ENCODE results near the gene DCAF16. TPM values are rescaled to one million over a fixed set of nuclear protein-coding genes. Genes with fewer than 3 reads are reported as not detected.

DCAF16 gene
- total RNA-seq, 4 donors from 2014 or later, result 31.5 to 45.1 (median 33.9) TPM

DNA sequence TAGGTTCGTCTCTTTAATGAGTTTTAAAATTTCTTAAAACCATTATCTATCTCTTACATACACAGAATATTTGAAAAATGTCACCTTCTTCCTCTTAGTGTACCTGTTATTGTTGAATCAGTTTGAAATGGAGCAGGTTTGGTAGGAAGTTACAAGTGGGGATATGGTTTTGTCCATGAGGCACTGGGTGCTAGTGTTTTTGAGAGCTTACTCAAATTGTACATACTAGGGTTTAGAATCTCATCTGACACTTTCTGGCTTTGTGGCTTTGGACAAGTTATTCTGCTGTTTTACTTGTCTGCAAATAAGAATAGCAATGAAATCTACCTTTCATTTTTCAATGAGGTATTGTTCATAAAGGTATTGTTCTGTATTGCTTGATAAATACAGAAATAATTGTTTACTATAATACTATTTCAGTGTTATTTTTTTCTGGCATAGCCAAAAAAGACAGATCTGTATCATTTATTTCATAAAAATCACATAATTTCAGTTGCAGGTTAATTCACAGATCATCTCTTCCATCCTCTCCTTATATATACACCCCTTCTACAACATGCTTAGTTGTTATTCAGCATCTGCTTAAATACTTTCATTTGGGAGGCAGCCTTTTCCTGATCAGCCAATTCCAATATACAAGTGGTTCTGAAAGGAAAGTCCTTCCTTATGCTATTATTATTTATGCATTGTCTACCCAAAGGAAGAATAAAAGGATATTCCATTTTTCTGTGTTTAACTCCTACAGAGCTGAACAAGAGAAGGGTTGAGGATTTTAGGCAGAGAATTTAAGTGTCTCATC is 13.5 kb upstream of the DCAF16 start:
- 88% methylated on average over 1 of the region's 1 CpG for WGBS
- no peaks in the 10 kb centered on the region for H3K36me3 ChIP-seq
- no peaks in the 10 kb centered on the region for H3K4me1 ChIP-seq
- no peak overlapping the region for H3K4me3 ChIP-seq
- H3K27ac ChIP-seq, result no peak overlapping the region
- DNase-seq (ENCODE audit: low spot score in 2 of 2), result no peak
- H3K27me3 ChIP-seq, result no peaks in the 10 kb centered on the region
- TF ChIP-seq POLR2A (IDR thresholded peaks at IDR 0.05) (no peak), POLR2AphosphoS5 (IDR thresholded peaks at IDR 0.05) (no peak), EP300 (IDR thresholded peaks at IDR 0.05) (no peak), CTCF (IDR thresholded peaks at IDR 0.05) (no peak)
- no peaks in the 10 kb centered on the region for H3K9me3 ChIP-seq

DNA sequence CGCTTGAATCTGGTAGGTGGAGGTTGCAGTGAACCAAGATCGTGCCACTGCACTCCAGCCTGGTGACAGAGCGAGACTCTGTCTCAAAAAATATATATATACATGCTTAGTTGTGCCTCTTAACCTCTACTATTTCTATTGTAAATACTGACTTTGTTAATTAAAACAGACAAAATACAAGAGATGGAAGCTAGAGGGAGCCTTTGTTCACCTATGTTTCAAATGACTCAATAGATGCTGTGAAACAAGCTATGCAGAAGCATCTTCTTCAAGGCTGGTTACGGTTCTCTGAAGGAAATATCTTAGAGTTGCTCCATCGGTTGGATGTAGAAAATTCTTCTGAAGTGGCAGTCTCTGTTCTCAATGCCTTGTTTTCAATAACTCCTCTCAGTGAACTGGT is 6.5 kb upstream of the DCAF16 start:
- TF ChIP-seq CTCF (IDR thresholded peaks at IDR 0.05), result peak in 1 of 2 donors; percentile 35
- no peak for TF ChIP-seq POLR2AphosphoS5 (IDR thresholded peaks at IDR 0.05)
- no peaks in the 10 kb centered on the region for H3K4me1 ChIP-seq
- no peaks in the 10 kb centered on the region for H3K36me3 ChIP-seq
- no peak overlapping the region for H3K4me3 ChIP-seq
- H3K27ac ChIP-seq, result no peak overlapping the region
- DNase-seq (ENCODE audit: low spot score in 2 of 2), result no peak
- WGBS, result 57% methylated on average over 5 of the region's 5 CpGs
- H3K9me3 ChIP-seq, result no peaks in the 10 kb centered on the region
- H3K27me3 ChIP-seq, result no peaks in the 10 kb centered on the region

DNA sequence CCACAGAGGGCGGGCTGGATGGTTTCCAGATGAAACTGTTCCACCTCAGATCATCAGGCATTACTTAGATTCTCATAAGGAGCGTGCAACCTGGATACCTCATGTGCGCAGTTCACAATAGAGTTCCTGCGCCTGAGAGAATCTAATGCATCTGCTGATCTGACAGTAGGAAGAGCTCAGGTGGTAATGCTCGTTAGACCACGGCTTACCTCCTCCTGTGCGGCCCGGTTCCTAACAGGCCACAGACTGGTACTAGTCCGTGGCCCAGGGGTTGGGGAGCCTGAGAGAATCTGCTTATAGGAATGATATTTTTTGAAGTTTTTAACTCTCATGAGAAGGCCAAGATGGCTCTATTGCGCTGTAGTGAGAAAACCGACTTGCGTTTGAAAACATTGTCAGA is 5.6 kb upstream of the DCAF16 start:
- Histone ChIP-seq H3K27me3 (no peaks in the 10 kb centered on the region), H3K4me1 (peaks cover 7% of the 10 kb centered on the region), H3K36me3 (no peaks in the 10 kb centered on the region), H3K4me3 (no peak overlapping the region), H3K9me3 (no peaks in the 10 kb centered on the region), H3K27ac (no peak overlapping the region)
- TF ChIP-seq POLR2AphosphoS5 (IDR thresholded peaks at IDR 0.05) (no peak), EP300 (IDR thresholded peaks at IDR 0.05) (no peak), CTCF (IDR thresholded peaks at IDR 0.05) (no peak), POLR2A (IDR thresholded peaks at IDR 0.05) (no peak)
- 97% methylated on average over 12 of the region's 12 CpGs for WGBS
- no peak for DNase-seq (ENCODE audit: low spot score in 2 of 2)

- no peak overlapping the region for H3K27ac ChIP-seq
- H3K9me3 ChIP-seq, result no peaks in the 10 kb centered on the region
- DNase-seq (ENCODE audit: low spot score in 2 of 2), result no peak
- no peak overlapping the region for H3K4me3 ChIP-seq
- H3K36me3 ChIP-seq, result no peaks in the 10 kb centered on the region
- peaks cover 17% of the 10 kb centered on the region for H3K4me1 ChIP-seq
- no peak for TF ChIP-seq CTCF (IDR thresholded peaks at IDR 0.05)
- TF ChIP-seq POLR2A (IDR thresholded peaks at IDR 0.05), result no peak
- TF ChIP-seq EP300 (IDR thresholded peaks at IDR 0.05), result no peak
- no peak for TF ChIP-seq POLR2AphosphoS5 (IDR thresholded peaks at IDR 0.05)
- no peaks in the 10 kb centered on the region for H3K27me3 ChIP-seq
- WGBS, result 75% methylated on average over 3 of the region's 3 CpGs
Measured at GRCh38 chr4:17814140-17814539, 3.6 kb upstream of the DCAF16 start.

DNA sequence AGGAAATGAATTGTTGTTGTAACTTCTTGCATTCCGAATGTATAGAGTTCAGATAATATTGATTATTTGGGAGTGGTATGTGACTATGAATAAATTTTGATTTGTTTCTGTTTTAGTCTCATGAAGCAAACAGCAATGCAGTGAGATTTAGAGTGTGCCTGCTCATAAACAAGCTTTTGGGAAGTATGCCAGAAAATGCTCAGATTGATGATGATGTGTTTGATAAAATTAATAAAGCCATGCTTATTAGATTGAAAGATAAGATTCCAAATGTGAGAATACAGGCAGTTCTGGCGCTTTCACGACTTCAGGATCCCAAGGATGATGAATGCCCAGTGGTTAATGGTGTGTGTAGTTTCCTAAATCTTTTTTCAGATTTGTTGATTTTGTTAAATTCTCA is 2.2 kb upstream of the DCAF16 start:
- no peak overlapping the region for H3K4me3 ChIP-seq
- peaks cover 31% of the 10 kb centered on the region for H3K4me1 ChIP-seq
- WGBS, result 56% methylated on average over 3 of the region's 3 CpGs
- H3K27ac ChIP-seq, result no peak overlapping the region
- TF ChIP-seq POLR2AphosphoS5 (IDR thresholded peaks at IDR 0.05), result no peak
- no peak for TF ChIP-seq EP300 (IDR thresholded peaks at IDR 0.05)
- no peaks in the 10 kb centered on the region for H3K27me3 ChIP-seq
- H3K9me3 ChIP-seq, result no peaks in the 10 kb centered on the region
- no peaks in the 10 kb centered on the region for H3K36me3 ChIP-seq
- no peak for DNase-seq (ENCODE audit: low spot score in 2 of 2)

All from suprapubic skin (tissue), 4 donors.